B cell (primary cell): ENCODE data around the gene APOL2.

Experiments
- CTCF ChIP-seq: fragments of 200-600 bp; IDR thresholded peaks from one replicate; pipeline ENCODE4 v1.8.0; 2022; ENCODE audit warnings: antibody characterized with exemption, mild to moderate bottlenecking
- EZH2 ChIP-seq: IDR thresholded peaks from 2 replicates; pipeline ENCODE4 v1.6.1; 2012; ENCODE audit warnings: borderline replicate concordance, low read depth, mild to moderate bottlenecking, moderate library complexity, low read length; ENCODE audit not compliant: insufficient read depth, poor library complexity, severe bottlenecking

- TF ChIP-seq CTCF (no peak), EZH2 (no peak)
Measured at GRCh38 chr22:36208914-36209313, 30.4 kb downstream of the APOL2 start.
